NT2/D1 (cell line): Measurements from ENCODE around the gene DIDO1.

Experiments used
- SUZ12 ChIP-seq: IDR thresholded peaks from 2 replicates; pipeline ENCODE4 v1.6.1; 2011; ENCODE audit not compliant: insufficient read length, insufficient read depth; ENCODE audit errors: extremely low read depth
- YY1 ChIP-seq: IDR thresholded peaks from 2 replicates; pipeline ENCODE4 v1.6.1; 2011; ENCODE audit not compliant: insufficient read length, insufficient read depth

GRCh38 chr20:62916703-62917476, 9.4 kb downstream of the DIDO1 start:
- TF ChIP-seq YY1: no peak
- no peak for TF ChIP-seq SUZ12
